Thymus (tissue), 11 donors: ENCODE results near the gene ANKRD11. TPM values are rescaled to one million over a fixed set of nuclear protein-coding genes. Genes with fewer than 3 reads are reported as not detected.
"Not testable (repeated sequence)": the region's sequence is repeated elsewhere in the genome, so short reads cannot be mapped to it uniquely, and the experiment has no call there.

ENCODE experiments used
- DNase-seq, 9 donors: peaks; one replicate each; pipeline ENCODE4 v3.0.0-alpha.2; 2013; ENCODE audit warnings: low spot score in 9 of 9, low read depth in 6 of 9, missing footprints in 1 of 9
- H3K27ac ChIP-seq, 2 donors: one replicate each; pipeline ENCODE4 v1.5.1; 2013; ENCODE audit warnings: control low read depth in 1 of 2, low read depth in 1 of 2, low read length in 1 of 2, mild to moderate bottlenecking in 1 of 2, moderate library complexity in 1 of 2
- H3K27me3 ChIP-seq, 2 donors: one replicate each; pipeline ENCODE4 v1.5.1; 2013; ENCODE audit warnings: low read length in 1 of 2; ENCODE audit not compliant: control insufficient read depth in 2 of 2, insufficient read depth in 1 of 2
- H3K36me3 ChIP-seq, 2 donors: one replicate each; pipeline ENCODE4 v1.5.1; 2013; ENCODE audit warnings: low read length in 1 of 2, mild to moderate bottlenecking in 1 of 2, moderate library complexity in 1 of 2; ENCODE audit not compliant: control insufficient read depth in 2 of 2, insufficient read depth in 2 of 2
- H3K4me1 ChIP-seq, 2 donors: one replicate each; pipeline ENCODE4 v1.5.1; 2013; ENCODE audit warnings: low read length in 2 of 2; ENCODE audit not compliant: control insufficient read depth in 2 of 2, insufficient read depth in 2 of 2
- H3K4me3 ChIP-seq, 2 donors: one replicate each; pipeline ENCODE4 v1.5.1; 2013; ENCODE audit warnings: low read length in 2 of 2, control low read depth in 1 of 2, mild to moderate bottlenecking in 1 of 2
- H3K9me3 ChIP-seq, 2 donors: one replicate each; pipeline ENCODE4 v1.5.1; 2013; ENCODE audit warnings: low read length in 1 of 2, mild to moderate bottlenecking in 1 of 2; ENCODE audit not compliant: control insufficient read depth in 2 of 2, insufficient read depth in 1 of 2
- WGBS: extraction: QIAGEN DNeasy Blood & Tissue Kit; methylation state at CpG from one replicate; pipeline ENCODE4 v1.1.7; 2013; 5-methylcytosine and 5-hydroxymethylcytosine counted together
- polyA plus RNA-seq: library from polyadenylated mRNA; stranded (reverse); fragments of 200-250 nt; gene quantifications from one replicate; pipeline ENCODE4 v1.2.3, GENCODE V29; 2013
- total RNA-seq: library from RNA; stranded (reverse); fragments of 120-200 nt; gene quantifications from one replicate; pipeline ENCODE4 v1.2.4, GENCODE V29; 2013
- donor health status: healthy.

Gene ANKRD11
- total and polyA plus RNA-seq, 2 donors = 24.8 to 79.5 TPM

GRCh38 chr16:89304941-89305705 is 185.2 kb downstream of the ANKRD11 start:
- Histone ChIP-seq H3K4me1 (peaks cover 16 to 20% of the 10 kb centered on the region in 2 donors), H3K36me3 (peaks cover 51 to 69% of the 10 kb centered on the region in 2 donors), H3K27ac (no peak overlapping the region), H3K4me3 (no peak overlapping the region), H3K9me3 (peaks cover 1 to 4% of the 10 kb centered on the region in 2 donors), H3K27me3 (no peaks in the 10 kb centered on the region)
- DNase-seq = no peak
- 93% methylated on average over 43 of the region's 43 CpGs for WGBS

- Histone ChIP-seq H3K27me3 (no peaks in the 10 kb centered on the region), H3K4me3 (no peak overlapping the region), H3K27ac (no peak overlapping the region), H3K36me3 (peaks cover 50 to 62% of the 10 kb centered on the region in 2 donors), H3K4me1 (peaks cover 11 to 12% of the 10 kb centered on the region in 2 donors), H3K9me3 (peaks cover 0 to 4% of the 10 kb centered on the region in 2 donors)
- no peak for DNase-seq
- WGBS = 98% methylated on average over 16 of the region's 16 CpGs
Observed at GRCh38 chr16:89304181-89304851, 186.0 kb downstream of the ANKRD11 start.

GRCh38 chr16:89303617-89304016 is 186.7 kb downstream of the ANKRD11 start:
- Histone ChIP-seq H3K4me1 (peaks cover 4 to 5% of the 10 kb centered on the region in 2 donors), H3K27me3 (no peaks in the 10 kb centered on the region), H3K4me3 (no peak overlapping the region), H3K36me3 (peaks cover 57 to 64% of the 10 kb centered on the region in 2 donors), H3K9me3 (peaks cover 0 to 3% of the 10 kb centered on the region in 2 donors), H3K27ac (no peak overlapping the region)
- 66% methylated on average over 8 of the region's 8 CpGs for WGBS
- no peak for DNase-seq

- Histone ChIP-seq H3K9me3 (no peaks in the 10 kb centered on the region), H3K27me3 (no peaks in the 10 kb centered on the region), H3K36me3 (peaks cover 64 to 72% of the 10 kb centered on the region in 2 donors), H3K4me3 (no peak overlapping the region), H3K4me1 (no peaks in the 10 kb centered on the region), H3K27ac (no peak overlapping the region)
- no peak for DNase-seq
- 99% methylated on average over 9 of the region's 9 CpGs for WGBS
Observed at GRCh38 chr16:89300976-89301360, 189.4 kb downstream of the ANKRD11 start.

- H3K27ac ChIP-seq = no peak overlapping the region
- no peaks in the 10 kb centered on the region for H3K9me3 ChIP-seq
- no peak overlapping the region for H3K4me3 ChIP-seq
- 95% methylated on average over 21 of the region's 21 CpGs for WGBS
- DNase-seq = no peak
- no peaks in the 10 kb centered on the region for H3K27me3 ChIP-seq
- no peaks in the 10 kb centered on the region for H3K4me1 ChIP-seq
- H3K36me3 ChIP-seq = peaks cover 65 to 75% of the 10 kb centered on the region in 2 donors
Observed at GRCh38 chr16:89300311-89300975, 189.9 kb downstream of the ANKRD11 start.

- DNase-seq, H3K27me3 ChIP-seq, H3K4me3 ChIP-seq, H3K4me1 ChIP-seq, H3K27ac ChIP-seq, H3K9me3 ChIP-seq: not testable (repeated sequence)
- peaks cover 63 to 73% of the 10 kb centered on the region in 2 donors for H3K36me3 ChIP-seq
- WGBS = 98% methylated on average over 10 of the region's 10 CpGs
Observed at GRCh38 chr16:89299357-89300111, 190.8 kb downstream of the ANKRD11 start.

- H3K4me3 ChIP-seq = no peak overlapping the region
- no peaks in the 10 kb centered on the region for H3K4me1 ChIP-seq
- peaks cover 58 to 64% of the 10 kb centered on the region in 2 donors for H3K36me3 ChIP-seq
- WGBS = 96% methylated on average over 17 of the region's 17 CpGs
- H3K9me3 ChIP-seq = no peaks in the 10 kb centered on the region
- H3K27me3 ChIP-seq = no peaks in the 10 kb centered on the region
- no peak overlapping the region for H3K27ac ChIP-seq
- DNase-seq = no peak
Observed at GRCh38 chr16:89298623-89299225, 191.6 kb downstream of the ANKRD11 start.

GRCh38 chr16:89297910-89298545 is 192.3 kb downstream of the ANKRD11 start:
- H3K4me1 ChIP-seq = no peaks in the 10 kb centered on the region
- DNase-seq = no peak
- H3K36me3 ChIP-seq = peaks cover 51 to 58% of the 10 kb centered on the region in 2 donors

More at GRCh38 chr16:89297910-89298545, 192.3 kb downstream of the ANKRD11 start:
- Histone ChIP-seq H3K27me3 (no peaks in the 10 kb centered on the region), H3K9me3 (no peaks in the 10 kb centered on the region), H3K4me3 (no peak overlapping the region), H3K27ac (no peak overlapping the region)
- whole genome bisulfite sequencing = 73% methylated on average over 17 of the region's 17 CpGs
